GM18907 (cell line): Measurements from ENCODE around the gene ALDH3B1.

ENCODE experiments used
- ATAC-seq: cut with Tn5 transposase; IDR thresholded peaks from one replicate; pipeline ENCODE4 v1.9.1; 2021; ENCODE audit warnings: mild to moderate bottlenecking, moderate library complexity; ENCODE audit not compliant: unreplicated experiment

Gene ALDH3B1

GRCh38 chr11:68057807-68058206 lies 47.7 kb downstream of the ALDH3B1 start:
- ATAC-seq: no peak

GRCh38 chr11:68061508-68061907 lies 51.4 kb downstream of the ALDH3B1 start:
- no peak for ATAC-seq

- no peak for ATAC-seq
Observed at GRCh38 chr11:68064926-68065325, 54.8 kb downstream of the ALDH3B1 start.

- no peak for ATAC-seq
Observed at GRCh38 chr11:68065841-68066240, 55.7 kb downstream of the ALDH3B1 start.

GRCh38 chr11:68066742-68067141 lies 56.6 kb downstream of the ALDH3B1 start:
- ATAC-seq: no peak

- ATAC-seq: no peak
Observed at GRCh38 chr11:68067991-68068390, 57.9 kb downstream of the ALDH3B1 start.

GRCh38 chr11:68071281-68072048 lies 61.3 kb downstream of the ALDH3B1 start:
- no peak for ATAC-seq

GRCh38 chr11:68074584-68075352 lies 64.6 kb downstream of the ALDH3B1 start:
- no peak for ATAC-seq

- ATAC-seq: no peak
Observed at GRCh38 chr11:68076371-68077042, 66.4 kb downstream of the ALDH3B1 start.

GRCh38 chr11:68077617-68078582 lies 67.8 kb downstream of the ALDH3B1 start:
- ATAC-seq: peak; percentile 58
